ENCODE measurements around the gene NKX1-1.
"Not testable (repeated sequence)": the region's sequence is repeated elsewhere in the genome, so short reads cannot be mapped to it uniquely, and the experiment has no call there.

Gene NKX1-1

DNA sequence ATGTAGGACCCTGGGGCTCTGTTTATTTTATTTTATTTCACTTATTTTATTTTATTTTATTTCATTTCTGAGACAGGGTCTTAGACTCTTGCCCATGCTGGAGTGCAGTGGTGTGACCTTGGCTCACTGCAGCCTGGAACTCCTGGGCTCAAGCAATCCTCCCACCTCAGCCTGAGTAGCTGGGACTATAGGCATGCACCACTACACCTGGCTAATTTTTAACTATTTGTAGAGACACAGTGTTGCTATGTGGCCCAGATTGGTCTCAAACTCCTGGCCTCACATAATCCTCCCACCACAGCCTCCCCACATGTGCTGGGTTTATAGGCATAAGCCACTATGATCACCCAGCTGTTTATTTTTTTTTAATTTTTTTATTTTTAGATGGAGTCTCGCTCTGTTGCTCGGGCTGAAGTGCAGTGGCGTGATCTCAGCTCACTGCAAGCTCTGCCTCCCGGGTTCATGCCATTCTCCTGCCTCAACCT, 37.5 kb upstream of the NKX1-1 start:
- H3K4me3 Mint-ChIP-seq; H3K27ac Mint-ChIP-seq; H3K36me3 Mint-ChIP-seq (ENCODE audit: insufficient read depth); H3K9me3 Mint-ChIP-seq; DNase-seq; ATAC-seq (replicated peaks); H3K4me1 Mint-ChIP-seq (ENCODE audit: low read depth in 2 of 2): not testable (repeated sequence)
- H3K27me3 Mint-ChIP-seq, result peaks cover 21 to 29% of the 10 kb centered on the region in 2 donors

DNA sequence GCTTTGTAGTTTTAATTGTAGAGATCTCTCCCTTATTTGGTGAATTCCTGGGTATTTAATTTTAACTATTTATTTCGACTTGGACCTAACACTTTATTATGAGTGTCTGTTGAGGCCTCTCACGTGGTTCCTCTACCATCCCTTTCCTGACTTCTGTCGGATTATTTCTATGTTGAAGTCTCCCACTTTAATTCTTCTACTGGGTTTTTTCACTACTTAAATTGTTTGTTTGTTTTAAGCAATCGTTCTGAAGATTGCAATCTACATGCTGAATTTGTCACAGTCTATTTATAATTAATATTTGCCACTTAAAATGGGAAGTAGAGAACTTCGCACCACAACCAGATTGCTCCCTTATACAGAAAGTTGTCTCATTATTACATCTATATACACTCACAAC, 20.8 kb upstream of the NKX1-1 start:
- no peaks in the 10 kb centered on the region for H3K4me1 Mint-ChIP-seq (ENCODE audit: low read depth in 2 of 2)
- no peaks in the 10 kb centered on the region for H3K9me3 Mint-ChIP-seq
- no peak overlapping the region for H3K4me3 Mint-ChIP-seq
- no peaks in the 10 kb centered on the region for H3K36me3 Mint-ChIP-seq (ENCODE audit: insufficient read depth)
- H3K27ac Mint-ChIP-seq, result no peak overlapping the region
- DNase-seq (no peak), ATAC-seq (replicated peaks) (no peak)
- H3K27me3 Mint-ChIP-seq, result peaks cover 39 to 45% of the 10 kb centered on the region in 2 donors

DNA sequence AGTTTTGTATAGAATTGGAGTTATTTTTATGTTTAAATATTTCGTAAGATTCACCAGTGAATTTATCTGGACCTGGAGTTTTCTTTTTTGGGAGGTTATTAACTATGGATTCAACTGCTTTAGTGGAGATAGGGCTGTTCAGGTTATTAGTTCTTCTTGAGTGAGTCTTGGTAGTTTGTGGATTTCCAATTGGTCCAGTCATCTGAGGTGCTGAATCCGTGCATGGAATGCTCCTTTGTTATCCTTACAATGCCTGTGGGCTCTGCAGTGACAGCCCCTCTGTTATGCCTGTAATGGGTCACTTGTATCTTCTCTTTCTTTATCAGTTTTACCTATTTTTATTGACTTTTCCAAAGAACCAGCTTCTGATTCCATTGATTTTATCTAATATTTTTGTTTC, 15.4 kb upstream of the NKX1-1 start:
- Mint-ChIP-seq H3K36me3 (ENCODE audit: insufficient read depth) (no peaks in the 10 kb centered on the region), H3K9me3 (no peaks in the 10 kb centered on the region), H3K4me1 (ENCODE audit: low read depth in 2 of 2) (no peaks in the 10 kb centered on the region), H3K4me3 (no peak overlapping the region), H3K27me3 (peaks cover 56 to 76% of the 10 kb centered on the region in 2 donors), H3K27ac (no peak overlapping the region)
- no peak for ATAC-seq (replicated peaks)
- no peak for DNase-seq

DNA sequence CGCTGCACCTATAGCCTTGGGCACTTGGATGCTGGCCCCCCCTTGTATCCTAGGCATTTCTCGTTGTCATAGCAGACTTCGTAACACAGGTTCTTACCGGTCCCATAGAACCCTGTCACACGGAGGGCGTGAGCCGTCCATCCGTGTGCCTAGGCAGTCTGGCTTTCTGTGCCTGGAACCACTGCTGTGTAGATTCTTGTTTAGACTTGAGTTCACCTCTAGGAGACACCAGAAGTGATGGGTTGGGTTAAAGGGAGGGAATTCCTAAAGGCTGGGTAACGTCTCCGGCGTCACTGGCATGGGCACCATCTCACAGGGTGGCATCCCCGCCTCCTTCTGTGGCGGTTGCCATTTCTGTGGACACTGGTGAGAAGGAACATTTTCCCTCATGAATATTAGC, 13.5 kb upstream of the NKX1-1 start:
- Mint-ChIP-seq H3K9me3 (no peaks in the 10 kb centered on the region), H3K27ac (no peak overlapping the region), H3K4me3 (no peak overlapping the region), H3K36me3 (ENCODE audit: insufficient read depth) (no peaks in the 10 kb centered on the region), H3K27me3 (peaks cover 54 to 74% of the 10 kb centered on the region in 2 donors), H3K4me1 (ENCODE audit: low read depth in 2 of 2) (peaks cover 0 to 2% of the 10 kb centered on the region in 2 donors)
- DNase-seq, result no peak
- ATAC-seq (replicated peaks), result no peak

DNA sequence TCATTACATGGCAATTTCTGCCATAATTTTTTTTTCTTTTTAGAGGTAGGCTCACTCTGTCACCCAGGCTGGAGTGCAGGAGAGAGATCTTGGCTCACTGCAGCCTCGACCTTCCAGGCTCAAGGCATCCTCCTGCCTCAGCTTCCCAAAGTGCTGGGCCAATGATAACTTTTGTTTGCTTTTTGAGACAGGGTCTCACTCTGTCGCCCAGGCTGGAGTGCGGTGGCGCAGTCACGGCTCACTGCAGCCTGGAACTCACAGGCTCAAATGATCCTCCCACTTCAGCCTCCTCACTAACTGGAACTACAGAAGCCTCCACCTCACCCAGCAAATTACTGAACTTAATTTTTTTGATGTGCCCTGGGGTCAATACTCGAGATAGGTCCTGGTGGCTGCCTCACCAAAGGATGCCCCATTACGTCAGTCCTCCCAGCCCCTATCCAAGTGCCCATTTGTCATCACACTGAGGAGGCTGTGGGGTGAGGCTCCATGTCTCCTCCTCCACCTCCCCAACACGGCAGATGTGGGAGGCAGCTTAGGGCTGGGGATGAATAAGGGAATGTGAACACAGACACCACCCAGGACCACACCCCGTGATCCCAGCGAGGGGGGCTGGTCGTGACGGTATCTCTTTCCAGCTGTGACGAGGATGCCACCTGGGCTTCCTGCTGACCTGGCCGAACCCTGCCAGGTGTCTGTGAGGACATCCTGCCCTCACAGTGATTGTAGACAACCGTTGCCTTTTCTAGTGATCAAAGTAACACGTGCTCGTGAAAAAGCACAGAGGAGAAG, 12.4 kb upstream of the NKX1-1 start:
- Mint-ChIP-seq H3K27ac (no peak overlapping the region), H3K9me3 (no peaks in the 10 kb centered on the region), H3K27me3 (peaks cover 47 to 68% of the 10 kb centered on the region in 2 donors), H3K36me3 (ENCODE audit: insufficient read depth) (no peaks in the 10 kb centered on the region), H3K4me3 (no peak overlapping the region), H3K4me1 (ENCODE audit: low read depth in 2 of 2) (peaks cover 0 to 2% of the 10 kb centered on the region in 2 donors)
- ATAC-seq (replicated peaks) (no peak), DNase-seq (no peak)

DNA sequence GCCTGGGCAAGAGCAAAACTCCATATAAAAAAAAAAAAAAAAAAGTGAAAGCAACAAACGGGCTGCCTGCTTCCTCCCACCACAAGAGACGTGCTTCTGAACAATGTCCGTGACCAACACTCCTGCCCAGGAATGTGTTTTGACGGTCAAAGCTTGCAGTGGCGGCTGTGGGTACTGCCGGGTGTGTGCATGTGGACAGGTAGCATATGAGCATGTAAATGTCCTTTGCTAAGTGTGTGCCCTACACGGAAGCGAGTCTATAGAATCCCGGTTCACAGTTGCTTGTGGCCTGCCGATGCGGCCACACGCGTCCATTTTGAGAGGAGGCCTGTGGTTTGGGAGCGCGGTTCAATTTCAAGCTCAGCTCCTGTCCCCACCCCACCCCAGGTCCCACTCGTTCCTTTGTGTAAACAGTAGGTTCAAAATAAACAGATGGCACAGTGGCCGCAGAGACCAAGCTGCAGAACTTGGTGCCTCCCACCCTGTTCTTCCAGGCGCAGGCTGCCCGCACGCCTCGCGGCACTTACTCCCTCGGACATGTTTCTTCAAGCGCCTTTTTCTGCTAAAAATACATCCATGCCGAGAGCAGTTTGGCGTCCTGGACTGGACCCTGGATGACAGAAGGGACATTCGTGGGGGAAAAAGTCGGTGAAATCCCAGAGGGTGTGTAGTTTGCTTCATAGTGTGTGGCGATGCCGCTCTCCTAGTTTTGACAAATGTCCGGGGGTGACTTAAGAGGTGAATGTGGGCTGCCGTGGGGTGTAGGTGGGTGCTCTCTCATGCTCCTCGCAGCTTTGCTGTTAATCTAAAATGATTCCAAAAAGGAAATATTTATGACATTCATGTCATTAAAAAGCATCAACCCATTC, 11.5 kb upstream of the NKX1-1 start:
- Mint-ChIP-seq H3K27me3 (peaks cover 52 to 75% of the 10 kb centered on the region in 2 donors), H3K4me1 (ENCODE audit: low read depth in 2 of 2) (peaks cover 0 to 2% of the 10 kb centered on the region in 2 donors), H3K36me3 (ENCODE audit: insufficient read depth) (no peaks in the 10 kb centered on the region), H3K4me3 (no peak overlapping the region), H3K9me3 (no peaks in the 10 kb centered on the region), H3K27ac (no peak overlapping the region)
- ATAC-seq (replicated peaks) (no peak), DNase-seq (no peak)

DNA sequence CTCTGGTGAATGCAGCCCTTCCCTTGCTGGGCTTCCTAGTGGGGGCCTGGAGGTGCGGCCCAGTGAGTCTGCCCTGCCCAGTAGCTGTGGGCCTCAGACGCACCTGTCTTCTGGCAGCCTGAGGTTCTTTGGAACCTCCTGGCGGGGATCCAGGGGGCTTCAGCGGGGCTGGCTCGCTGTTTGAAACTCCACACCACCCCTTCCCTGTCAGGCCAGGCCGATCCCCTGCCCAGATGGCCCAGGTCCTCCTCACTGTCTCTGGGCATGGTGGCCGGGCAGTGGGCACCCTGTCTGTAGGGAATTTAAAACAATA, 10.7 kb upstream of the NKX1-1 start:
- ATAC-seq (replicated peaks) (no peak), DNase-seq (no peak)
- Mint-ChIP-seq H3K4me3 (no peak overlapping the region), H3K36me3 (ENCODE audit: insufficient read depth) (no peaks in the 10 kb centered on the region), H3K27me3 (peaks cover 49 to 82% of the 10 kb centered on the region in 2 donors), H3K27ac (no peak overlapping the region), H3K9me3 (peaks cover 0 to 2% of the 10 kb centered on the region in 2 donors), H3K4me1 (ENCODE audit: low read depth in 2 of 2) (peaks cover 0 to 2% of the 10 kb centered on the region in 2 donors)

DNA sequence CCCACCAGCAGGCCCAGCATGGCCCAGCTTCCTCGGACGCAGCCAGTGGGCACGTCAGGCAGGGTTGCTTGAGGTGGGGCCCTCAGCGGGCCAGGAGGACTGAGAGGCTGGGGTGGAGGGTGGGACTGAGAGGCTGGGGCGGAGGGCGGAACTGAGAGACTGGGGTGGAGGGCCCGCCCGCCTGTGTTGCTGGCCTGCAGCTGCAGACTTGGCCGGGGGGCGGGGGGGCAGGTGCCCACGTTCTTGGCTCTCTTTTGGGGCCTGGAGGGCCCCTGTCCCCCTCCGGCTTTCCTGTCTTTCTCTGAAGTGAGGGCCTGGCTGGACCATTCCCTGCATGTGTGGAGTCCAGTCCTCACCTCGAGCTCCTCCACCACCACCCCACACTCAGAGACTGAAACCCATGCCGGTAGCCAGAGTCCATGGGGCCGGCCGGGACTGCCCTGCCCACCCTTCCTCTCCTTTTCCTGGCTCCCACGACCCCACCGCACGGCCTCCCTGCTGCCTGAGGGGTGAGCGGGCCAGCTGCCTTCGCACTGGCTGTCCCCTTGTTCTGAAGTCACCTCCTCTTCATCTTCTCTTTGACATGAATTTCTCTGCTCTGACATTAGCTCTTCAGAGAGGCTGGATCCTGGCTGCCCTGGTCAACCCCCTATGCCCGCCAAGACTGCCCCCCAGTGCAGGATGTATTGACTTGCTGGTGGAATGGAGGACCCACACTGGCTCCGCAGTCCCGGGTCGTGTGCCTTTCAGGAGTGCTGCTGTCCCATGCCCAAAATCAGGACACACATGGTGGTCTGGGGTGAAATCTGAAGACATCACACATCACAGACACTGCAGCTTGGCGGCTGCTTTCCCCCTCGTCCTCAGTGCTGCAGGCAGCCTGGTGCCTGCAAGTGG, 10.1 kb upstream of the NKX1-1 start:
- DNase-seq (no peak), ATAC-seq (replicated peaks) (no peak)
- Mint-ChIP-seq H3K9me3 (peaks cover 0 to 2% of the 10 kb centered on the region in 2 donors), H3K27me3 (peaks cover 54 to 85% of the 10 kb centered on the region in 2 donors), H3K36me3 (ENCODE audit: insufficient read depth) (no peaks in the 10 kb centered on the region), H3K27ac (no peak overlapping the region), H3K4me3 (no peak overlapping the region), H3K4me1 (ENCODE audit: low read depth in 2 of 2) (peaks cover 0 to 2% of the 10 kb centered on the region in 2 donors)

DNA sequence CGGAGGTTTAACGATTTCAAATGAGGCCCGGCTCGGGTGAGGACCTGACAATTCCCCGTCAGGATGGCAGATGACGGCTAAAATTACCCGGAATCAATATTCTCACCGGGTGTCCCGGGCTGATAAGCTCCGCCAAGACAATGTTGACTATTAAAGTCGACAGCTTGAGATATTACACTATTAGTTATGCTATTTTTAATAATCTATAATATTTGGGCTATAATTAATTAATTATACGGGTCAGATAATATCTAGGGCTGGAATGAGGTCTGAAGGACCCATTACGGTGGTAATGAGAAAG, 9.4 kb upstream of the NKX1-1 start:
- Mint-ChIP-seq H3K36me3 (ENCODE audit: insufficient read depth) (peaks cover 4% of the 10 kb centered on the region), H3K27ac (no peak overlapping the region), H3K27me3 (peaks cover 51 to 85% of the 10 kb centered on the region in 2 donors), H3K9me3 (peaks cover 0 to 2% of the 10 kb centered on the region in 2 donors), H3K4me3 (no peak overlapping the region), H3K4me1 (ENCODE audit: low read depth in 2 of 2) (peaks cover 0 to 2% of the 10 kb centered on the region in 2 donors)
- no peak for DNase-seq
- no peak for ATAC-seq (replicated peaks)

DNA sequence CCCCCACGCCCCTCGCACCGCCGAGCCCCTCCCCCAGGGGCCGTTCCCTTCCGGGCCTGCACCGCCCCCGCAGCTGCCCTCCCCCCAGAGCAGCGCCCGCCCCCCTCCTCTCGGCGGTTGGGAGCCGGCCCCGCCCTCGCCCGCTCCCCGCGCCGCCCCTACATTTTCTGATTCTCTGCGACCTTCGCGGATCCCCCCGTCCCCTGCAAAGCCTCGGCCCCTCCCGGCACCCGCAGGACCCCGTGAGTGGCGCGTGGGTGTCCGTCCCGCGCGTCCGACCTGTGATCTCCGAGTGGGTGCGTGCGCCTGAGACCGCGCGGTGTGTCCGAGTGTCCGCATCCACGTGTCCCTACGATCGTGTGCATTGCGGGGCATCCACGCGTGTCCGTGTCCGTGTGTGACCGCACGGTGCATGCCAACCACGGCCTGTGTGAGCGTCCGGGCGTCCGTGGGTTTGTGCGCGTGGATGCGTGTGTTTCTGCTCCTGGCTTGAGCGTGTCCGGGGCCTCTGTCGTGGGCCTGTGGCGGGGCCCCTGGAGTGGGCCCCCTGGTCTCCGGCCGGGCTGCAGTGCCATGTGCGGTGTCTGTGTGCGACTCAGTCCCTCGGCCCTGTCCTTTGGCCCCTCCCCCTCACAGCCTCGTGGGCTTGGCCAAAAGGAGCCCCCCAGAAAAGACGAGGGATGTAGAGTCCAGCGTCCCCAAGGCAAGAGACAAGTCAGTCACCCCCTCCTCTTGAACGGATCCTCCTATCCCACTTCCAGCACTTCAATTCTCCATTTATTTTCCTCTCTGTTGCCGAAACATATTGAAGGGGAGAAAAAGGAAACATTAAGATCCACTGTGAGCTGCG, 8.8 kb upstream of the NKX1-1 start:
- H3K4me1 Mint-ChIP-seq (ENCODE audit: low read depth in 2 of 2), result peaks cover 0 to 3% of the 10 kb centered on the region in 2 donors
- ATAC-seq (replicated peaks) (no peak), DNase-seq (no peak)
- H3K4me3 Mint-ChIP-seq, result no peak overlapping the region
- peaks cover 4% of the 10 kb centered on the region for H3K36me3 Mint-ChIP-seq (ENCODE audit: insufficient read depth)
- no peak overlapping the region for H3K27ac Mint-ChIP-seq
- H3K9me3 Mint-ChIP-seq, result peaks cover 0 to 3% of the 10 kb centered on the region in 2 donors
- H3K27me3 Mint-ChIP-seq, result peaks cover 50 to 85% of the 10 kb centered on the region in 2 donors

DNA sequence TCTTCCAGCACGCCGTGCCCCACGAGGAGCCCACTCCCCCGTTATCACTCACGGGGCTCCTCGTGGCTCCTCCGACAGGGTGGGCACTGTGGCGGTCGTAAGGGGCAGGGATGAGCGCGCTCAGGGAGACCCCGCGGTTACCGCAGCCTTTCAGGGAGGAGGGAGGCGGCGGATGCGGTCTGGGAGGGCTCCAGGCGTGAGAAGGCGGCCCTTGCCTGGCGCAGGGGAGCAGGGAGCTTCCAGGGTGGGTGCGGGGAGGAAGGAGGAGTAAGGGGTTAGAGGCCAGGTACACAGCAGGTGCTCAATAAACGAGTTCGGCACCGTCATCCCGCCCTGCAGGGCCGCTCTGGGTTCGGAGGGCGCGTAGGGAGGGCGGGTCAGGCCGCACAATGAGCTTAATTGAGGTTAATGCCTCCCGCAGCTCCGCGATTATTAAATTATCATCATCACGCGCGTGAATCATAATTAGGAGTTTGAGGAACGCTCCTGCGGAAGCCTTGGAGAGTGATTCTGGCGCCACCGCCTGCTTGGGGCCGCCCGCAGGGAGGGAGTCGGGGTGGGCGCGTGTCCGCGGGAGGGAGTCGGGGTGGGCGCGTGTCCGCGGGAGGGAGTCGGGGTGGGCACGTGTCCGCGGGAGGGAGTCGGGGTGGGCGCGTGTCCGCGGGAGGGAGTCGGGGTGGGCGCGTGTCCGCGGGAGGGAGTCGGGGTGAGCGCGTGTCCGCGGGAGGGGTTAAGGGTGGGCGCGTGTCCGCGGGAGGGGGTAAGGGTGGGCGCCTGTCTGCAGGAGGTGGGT, 7.6 kb upstream of the NKX1-1 start:
- peaks cover 0 to 3% of the 10 kb centered on the region in 2 donors for H3K4me1 Mint-ChIP-seq (ENCODE audit: low read depth in 2 of 2)
- peaks cover 4% of the 10 kb centered on the region for H3K36me3 Mint-ChIP-seq (ENCODE audit: insufficient read depth)
- H3K27me3 Mint-ChIP-seq, result peaks cover 54 to 85% of the 10 kb centered on the region in 2 donors
- H3K9me3 Mint-ChIP-seq, result peaks cover 0 to 3% of the 10 kb centered on the region in 2 donors
- H3K4me3 Mint-ChIP-seq, result no peak overlapping the region
- ATAC-seq (replicated peaks), result no peak
- no peak for DNase-seq
- H3K27ac Mint-ChIP-seq, result no peak overlapping the region

DNA sequence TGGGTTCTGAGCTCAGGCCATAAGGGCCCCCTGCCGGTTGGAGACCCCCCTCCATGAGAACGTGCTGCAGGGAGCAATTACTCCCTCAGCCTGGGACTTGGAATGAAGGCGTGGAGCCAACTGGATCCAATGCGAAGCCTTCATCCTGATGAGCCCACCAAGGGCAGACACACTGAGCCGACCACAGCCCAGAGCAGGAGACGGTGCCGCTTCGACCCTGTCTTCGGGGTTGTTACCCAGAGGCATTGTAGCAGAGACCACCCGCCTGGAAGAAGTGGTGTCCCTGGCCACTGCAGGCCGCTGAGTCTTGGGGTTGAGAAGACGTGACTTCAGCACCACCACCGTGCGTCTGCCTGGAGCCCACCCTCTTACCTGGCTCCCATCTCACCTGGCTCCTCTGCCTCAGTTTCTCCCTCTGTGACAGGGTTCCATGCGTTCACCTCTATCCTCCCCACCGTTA, 7.0 kb upstream of the NKX1-1 start:
- H3K4me3 Mint-ChIP-seq, result no peak overlapping the region
- ATAC-seq (replicated peaks) (no peak), DNase-seq (no peak)
- peaks cover 0 to 3% of the 10 kb centered on the region in 2 donors for H3K4me1 Mint-ChIP-seq (ENCODE audit: low read depth in 2 of 2)
- peaks cover 60 to 85% of the 10 kb centered on the region in 2 donors for H3K27me3 Mint-ChIP-seq
- H3K27ac Mint-ChIP-seq, result no peak overlapping the region
- H3K9me3 Mint-ChIP-seq, result peaks cover 0 to 3% of the 10 kb centered on the region in 2 donors
- peaks cover 4% of the 10 kb centered on the region for H3K36me3 Mint-ChIP-seq (ENCODE audit: insufficient read depth)

Data from effector memory CD8-positive, alpha-beta T cell (primary cell).